CD4-positive, alpha-beta T cell treated with Interleukin-2 at 100 ng/mL for 4 hours (primary cell): ENCODE measurements around the gene LIMCH1.
"Not testable (repeated sequence)": the region's sequence is repeated elsewhere in the genome, so short reads cannot be mapped to it uniquely, and the experiment has no call there.

Source experiments
- DNase-seq: peaks from one replicate; pipeline ENCODE4 v3.0.0-alpha.2; 2020; ENCODE audit warnings: low spot score

Gene LIMCH1

DNA sequence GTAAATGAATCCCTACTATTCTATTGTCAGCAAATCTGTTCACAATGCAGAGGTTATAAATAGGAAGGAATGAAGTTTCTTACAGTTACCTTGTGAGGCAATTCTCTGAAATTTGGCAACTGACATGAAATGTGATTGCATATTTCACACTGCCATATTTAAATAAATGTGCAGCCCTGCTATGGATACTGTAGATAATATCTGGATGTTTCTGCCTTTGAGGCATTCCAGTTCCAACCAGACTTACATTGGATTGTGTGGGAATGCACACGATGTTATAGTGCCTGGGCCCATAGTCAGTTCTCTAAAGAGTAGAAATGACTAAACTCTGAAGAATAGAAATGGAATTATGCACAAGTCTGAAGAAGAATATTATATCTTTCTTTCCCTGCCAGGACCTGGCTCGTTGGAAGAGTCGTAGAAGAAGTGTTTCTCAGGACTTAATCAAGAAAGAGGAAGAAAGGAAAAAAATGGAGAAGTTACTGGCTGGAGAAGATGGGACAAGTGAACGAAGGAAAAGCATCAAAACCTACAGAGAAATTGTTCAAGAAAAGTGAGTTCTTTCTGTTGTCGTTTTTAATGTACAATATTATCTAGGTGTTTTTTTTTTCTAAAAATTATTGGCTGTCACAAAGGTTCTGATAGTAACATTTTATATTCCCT, 107.9 kb downstream of the LIMCH1 start:
- no peak for DNase-seq

DNA sequence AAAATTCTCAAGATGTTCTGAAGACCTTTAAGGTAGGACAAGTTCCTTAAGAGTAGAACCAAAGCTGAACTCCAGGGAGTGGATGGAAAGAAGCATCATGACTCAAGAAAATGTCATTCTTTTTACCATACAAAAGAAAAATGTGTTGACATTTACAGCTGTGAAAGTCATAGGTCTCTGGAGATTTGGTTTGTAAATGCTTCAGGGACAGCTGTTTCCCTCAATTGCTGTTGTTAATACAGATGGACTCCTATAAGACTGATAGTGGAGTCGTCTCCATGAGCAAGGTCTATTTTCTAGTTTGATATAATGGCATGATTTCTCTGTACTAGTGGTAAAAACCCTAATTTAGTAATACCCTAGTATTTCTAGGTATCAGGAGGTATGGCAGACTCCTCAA, 108.9 kb downstream of the LIMCH1 start:
- DNase-seq = no peak

- no peak for DNase-seq
Observed at GRCh38 chr4:41647383-41647782, 109.4 kb downstream of the LIMCH1 start.

DNA sequence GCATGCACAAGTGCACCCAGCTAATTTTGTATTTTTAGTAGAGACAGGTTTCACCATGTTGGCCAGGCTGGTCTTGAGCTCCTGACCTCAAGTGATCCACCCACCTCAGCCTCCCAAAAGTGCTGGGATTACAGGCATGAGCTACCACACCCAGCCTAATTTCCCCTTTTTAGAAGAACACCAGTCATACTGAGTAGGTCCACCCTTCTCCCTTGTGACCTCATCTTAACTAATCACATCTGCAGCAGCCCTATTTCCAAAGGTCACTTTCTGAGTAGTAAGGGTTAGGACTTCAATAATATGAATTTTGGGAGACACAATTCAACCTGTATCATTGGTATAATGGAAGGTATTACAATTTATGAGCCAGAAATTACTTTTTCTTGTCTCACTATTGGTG, 113.2 kb downstream of the LIMCH1 start:
- not testable (repeated sequence) for DNase-seq

GRCh38 chr4:41652971-41653370, 115.0 kb downstream of the LIMCH1 start:
- no peak for DNase-seq

- DNase-seq = no peak
Observed at GRCh38 chr4:41653523-41653922, 115.6 kb downstream of the LIMCH1 start.

DNA sequence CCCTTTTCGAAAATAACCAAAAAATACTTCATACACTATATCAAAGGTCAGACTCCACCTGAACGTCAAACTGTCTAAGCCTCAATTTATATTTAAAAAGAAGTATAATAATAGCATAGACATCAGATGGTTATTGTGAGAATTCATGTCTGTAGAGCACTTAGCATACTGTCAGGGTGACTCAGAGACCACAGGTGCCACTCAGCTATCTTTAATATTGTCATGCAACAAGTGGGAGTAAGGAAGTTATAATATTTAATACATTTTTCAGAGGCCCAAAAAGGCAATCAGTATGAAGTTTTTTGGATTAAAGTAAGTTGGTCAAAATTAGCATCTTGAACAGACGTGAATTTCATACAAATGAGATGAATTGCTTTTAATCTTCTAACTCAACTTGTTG, 117.2 kb downstream of the LIMCH1 start:
- DNase-seq = no peak

- DNase-seq = no peak
Observed at GRCh38 chr4:41656106-41656505, 118.1 kb downstream of the LIMCH1 start.

DNA sequence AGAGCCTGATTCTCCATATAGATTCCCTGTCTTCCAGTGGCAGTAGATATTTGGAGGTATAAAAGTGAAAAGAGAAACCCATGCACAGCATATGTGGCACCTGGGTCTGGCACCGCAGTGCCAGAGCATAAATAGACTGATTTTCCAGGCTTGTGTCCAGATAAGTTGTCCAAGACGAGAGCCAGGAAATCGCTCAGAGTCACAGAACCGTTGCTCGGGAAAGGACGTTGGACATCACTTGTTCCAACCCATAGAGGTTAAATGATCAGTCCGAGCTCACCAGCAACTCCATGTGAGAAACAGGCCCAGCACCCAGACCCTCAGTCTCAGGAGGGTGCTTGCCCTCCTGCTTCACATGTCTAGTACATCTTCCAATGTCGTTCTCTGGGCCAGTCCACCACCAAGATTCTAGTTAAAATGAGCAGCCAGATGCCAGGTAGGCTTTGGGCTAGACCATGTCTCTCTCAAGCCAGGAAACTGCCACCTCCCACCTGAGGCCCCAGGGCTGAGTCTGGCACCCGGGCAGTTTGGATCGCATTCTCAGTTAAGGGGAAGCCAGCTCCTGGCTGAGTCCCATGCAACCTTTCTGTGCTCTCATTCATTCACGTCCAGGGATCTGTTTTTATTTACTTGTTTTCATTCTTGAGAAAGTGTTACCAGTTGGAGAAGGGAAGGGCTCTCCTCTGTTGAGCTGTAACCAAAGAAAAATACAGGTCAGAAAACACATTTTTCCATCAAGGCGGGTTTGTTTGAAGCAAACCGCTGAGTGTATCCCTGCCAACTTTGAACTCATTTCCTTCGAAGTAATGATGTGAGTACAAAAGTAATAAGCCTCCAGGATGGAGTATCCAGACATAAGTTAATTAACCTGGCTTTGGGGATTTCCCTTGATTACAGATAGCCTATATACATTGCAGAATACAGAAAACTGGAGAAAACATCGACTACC, 118.9 kb downstream of the LIMCH1 start:
- DNase-seq = no peak

GRCh38 chr4:41657561-41657960, 119.6 kb downstream of the LIMCH1 start:
- DNase-seq = no peak

- DNase-seq = no peak
Observed at GRCh38 chr4:41658163-41658562, 120.2 kb downstream of the LIMCH1 start.

- DNase-seq = no peak
Observed at GRCh38 chr4:41660352-41660751, 122.4 kb downstream of the LIMCH1 start.

GRCh38 chr4:41661442-41662076, 123.6 kb downstream of the LIMCH1 start:
- DNase-seq = peak; percentile 31

GRCh38 chr4:41665636-41666207, 127.8 kb downstream of the LIMCH1 start:
- no peak for DNase-seq

GRCh38 chr4:41668024-41668423, 130.1 kb downstream of the LIMCH1 start:
- no peak for DNase-seq

GRCh38 chr4:41670530-41670929, 132.6 kb downstream of the LIMCH1 start:
- DNase-seq = no peak

DNA sequence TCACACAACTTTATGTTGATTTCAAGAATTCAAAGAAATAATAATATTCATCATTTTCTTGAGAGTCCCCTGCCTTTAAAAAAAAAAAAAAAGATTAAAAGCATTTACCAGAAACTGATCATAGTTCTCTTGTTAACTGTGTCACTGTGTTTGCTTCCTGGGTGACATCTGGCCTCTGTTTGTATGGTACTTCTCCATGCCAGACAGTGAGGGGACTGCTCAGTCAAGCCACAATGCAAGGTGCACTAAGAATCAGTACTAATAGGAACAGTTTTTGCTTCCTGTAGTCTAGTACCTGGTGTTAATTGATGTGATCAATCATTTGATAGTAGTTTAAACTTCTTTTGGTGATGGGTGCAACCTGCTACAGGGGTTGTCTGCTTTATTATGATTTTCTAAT, 133.0 kb downstream of the LIMCH1 start:
- no peak for DNase-seq

- DNase-seq = no peak
Observed at GRCh38 chr4:41678086-41678816, 140.3 kb downstream of the LIMCH1 start.

DNA sequence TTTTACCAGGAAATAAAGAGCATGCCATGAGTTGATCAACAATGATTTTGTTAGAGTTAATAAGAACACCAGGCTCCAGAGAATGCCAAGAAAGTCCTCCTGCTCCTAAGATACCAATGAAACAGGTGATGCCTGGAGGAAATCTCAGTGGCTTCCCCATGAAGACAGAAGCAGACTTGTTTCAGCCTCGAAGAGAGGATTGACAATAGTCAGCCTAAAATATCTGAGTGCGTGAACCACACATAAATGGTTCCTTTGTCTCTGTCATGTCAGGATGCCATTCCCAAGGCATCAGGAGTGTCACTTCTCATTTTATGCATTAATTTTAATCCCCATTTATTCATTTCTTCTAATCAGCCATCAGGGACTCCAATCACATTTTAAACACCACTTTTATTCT, 141.0 kb downstream of the LIMCH1 start:
- no peak for DNase-seq

GRCh38 chr4:41679991-41680390, 142.0 kb downstream of the LIMCH1 start:
- no peak for DNase-seq

- no peak for DNase-seq
Observed at GRCh38 chr4:41681054-41681453, 143.1 kb downstream of the LIMCH1 start.

- no peak for DNase-seq
Observed at GRCh38 chr4:41683326-41683725, 145.4 kb downstream of the LIMCH1 start.
